ENCODE results near the gene MCCC1.

- TF ChIP-seq, protein P1, sequence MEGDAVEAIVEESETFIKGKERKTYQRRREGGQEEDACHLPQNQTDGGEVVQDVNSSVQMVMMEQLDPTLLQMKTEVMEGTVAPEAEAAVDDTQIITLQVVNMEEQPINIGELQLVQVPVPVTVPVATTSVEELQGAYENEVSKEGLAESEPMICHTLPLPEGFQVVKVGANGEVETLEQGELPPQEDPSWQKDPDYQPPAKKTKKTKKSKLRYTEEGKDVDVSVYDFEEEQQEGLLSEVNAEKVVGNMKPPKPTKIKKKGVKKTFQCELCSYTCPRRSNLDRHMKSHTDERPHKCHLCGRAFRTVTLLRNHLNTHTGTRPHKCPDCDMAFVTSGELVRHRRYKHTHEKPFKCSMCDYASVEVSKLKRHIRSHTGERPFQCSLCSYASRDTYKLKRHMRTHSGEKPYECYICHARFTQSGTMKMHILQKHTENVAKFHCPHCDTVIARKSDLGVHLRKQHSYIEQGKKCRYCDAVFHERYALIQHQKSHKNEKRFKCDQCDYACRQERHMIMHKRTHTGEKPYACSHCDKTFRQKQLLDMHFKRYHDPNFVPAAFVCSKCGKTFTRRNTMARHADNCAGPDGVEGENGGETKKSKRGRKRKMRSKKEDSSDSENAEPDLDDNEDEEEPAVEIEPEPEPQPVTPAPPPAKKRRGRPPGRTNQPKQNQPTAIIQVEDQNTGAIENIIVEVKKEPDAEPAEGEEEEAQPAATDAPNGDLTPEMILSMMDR (IDR thresholded peaks at IDR 0.05 in 4 of 5, conservative IDR thresholded peaks at IDR 0.05 in 1 of 5), result no peak
- TF ChIP-seq POLR2A (IDR thresholded peaks at IDR 0.05), result no peak
Measured at GRCh38 chr3:183106635-183107034, 7.3 kb upstream of the MCCC1 start.

Data from gastrocnemius medialis (tissue), 4 donors.